Mesendoderm (in vitro differentiated cells): Measurements from ENCODE around the gene PLCB1.

Source experiments
- DNase-seq: peaks from one replicate; pipeline ENCODE4 v3.0.0; 2013
- H2AK5ac ChIP-seq: 2 replicates; pipeline ENCODE4 v1.6.1; 2013; ENCODE audit warnings: low read length, inconsistent platforms
- H2BK120ac ChIP-seq: 2 replicates; pipeline ENCODE4 v1.6.1; 2013; ENCODE audit warnings: low read depth, mild to moderate bottlenecking, low read length, moderate library complexity, mixed read lengths
- H2BK15ac ChIP-seq: replicated peaks from 2 replicates; pipeline ENCODE4 v1.6.1; 2013; ENCODE audit warnings: low read depth, mild to moderate bottlenecking, moderate library complexity
- H2BK5ac ChIP-seq: 2 replicates; pipeline ENCODE4 v1.6.1; 2013; ENCODE audit warnings: low read length, inconsistent platforms
- H3K18ac ChIP-seq: 2 replicates; pipeline ENCODE4 v1.6.1; 2013; ENCODE audit warnings: mild to moderate bottlenecking, low read length, mixed read lengths
- H3K23ac ChIP-seq: one replicate; pipeline ENCODE4 v1.6.1; 2013; ENCODE audit warnings: low read length
- H3K27ac ChIP-seq: 2 replicates; pipeline ENCODE4 v1.5.1; 2013; ENCODE audit warnings: low read depth, mild to moderate bottlenecking, inconsistent platforms, low read length, moderate library complexity
- H3K27me3 ChIP-seq: 2 replicates; pipeline ENCODE4 v1.6.1; 2013; ENCODE audit warnings: low read length, control low read depth, mild to moderate bottlenecking, inconsistent platforms; ENCODE audit not compliant: insufficient read depth, poor library complexity
- H3K36me3 ChIP-seq: 2 replicates; pipeline ENCODE4 v1.6.1; 2013; ENCODE audit warnings: low read length, inconsistent platforms; ENCODE audit not compliant: control insufficient read depth, insufficient read depth
- H3K4ac ChIP-seq: one replicate; pipeline ENCODE4 v1.6.1; 2013; ENCODE audit warnings: low read depth, mild to moderate bottlenecking, low read length, moderate library complexity
- H3K4me1 ChIP-seq: 2 replicates; pipeline ENCODE4 v1.6.1; 2013; ENCODE audit warnings: low read depth, low read length, inconsistent platforms; ENCODE audit not compliant: control insufficient read depth
- H3K4me2 ChIP-seq: 2 replicates; pipeline ENCODE4 v1.6.1; 2013; ENCODE audit warnings: low read length
- H3K4me3 ChIP-seq: 2 replicates; pipeline ENCODE4 v1.5.1; 2013; ENCODE audit warnings: mild to moderate bottlenecking, low read length
- H3K56ac ChIP-seq: one replicate; pipeline ENCODE4 v1.6.1; 2013; ENCODE audit warnings: low read length
- H3K79me1 ChIP-seq: 2 replicates; pipeline ENCODE4 v1.6.1; 2013; ENCODE audit warnings: low read length, inconsistent platforms
- H3K79me2 ChIP-seq: 2 replicates; pipeline ENCODE4 v1.6.1; 2013; ENCODE audit warnings: mild to moderate bottlenecking, low read length; ENCODE audit not compliant: control insufficient read depth, insufficient read depth
- H3K9ac ChIP-seq: 2 replicates; pipeline ENCODE4 v1.6.1; 2013; ENCODE audit warnings: low read length, inconsistent platforms
- H4K5ac ChIP-seq: one replicate; pipeline ENCODE4 v1.6.1; 2013; ENCODE audit warnings: low read length
- H4K8ac ChIP-seq: one replicate; pipeline ENCODE4 v1.6.1; 2013; ENCODE audit warnings: low read depth, mild to moderate bottlenecking, control low read depth, low read length, moderate library complexity
- WGBS: extraction: QIAGEN DNeasy Blood & Tissue Kit; methylation state at CpG from one replicate; pipeline ENCODE4 v1.1.7; 2013; ENCODE audit warnings: low lambda C conversion rate, missing lambda C conversion rate; ENCODE audit not compliant: insufficient coverage; ENCODE audit errors: extremely low coverage; 5-methylcytosine and 5-hydroxymethylcytosine counted together

PLCB1 gene

DNA sequence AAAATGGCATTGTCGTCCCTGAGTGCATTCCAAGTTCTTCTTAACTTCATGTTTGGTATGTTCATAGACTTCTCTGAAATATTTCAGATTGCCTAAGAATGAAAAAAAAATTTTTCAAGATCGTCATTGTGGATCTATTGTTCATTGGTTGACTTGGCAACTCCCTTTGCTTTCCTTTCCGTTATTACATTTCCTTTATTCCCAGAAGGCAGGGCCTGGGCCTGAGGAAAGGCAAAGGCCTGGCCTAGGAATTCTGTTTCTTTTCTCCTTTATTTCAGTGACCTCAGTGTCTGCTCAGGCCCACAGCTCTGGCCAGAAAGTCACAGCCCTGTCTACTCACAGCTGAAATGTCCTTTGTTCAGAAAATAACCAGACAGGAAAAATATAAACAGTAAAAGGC, 535.2 kb downstream of the PLCB1 start:
- Histone ChIP-seq H3K79me2 (no peaks in the 10 kb centered on the region), H2AK5ac (no peak overlapping the region), H3K4ac (no peak overlapping the region), H2BK15ac (no peak overlapping the region), H3K18ac (no peak overlapping the region), H2BK5ac (no peak overlapping the region), H3K79me1 (no peaks in the 10 kb centered on the region), H3K27ac (no peak overlapping the region), H3K4me2 (no peak overlapping the region), H3K36me3 (no peaks in the 10 kb centered on the region), H3K56ac (no peak overlapping the region), H3K4me1 (no peaks in the 10 kb centered on the region), H4K5ac (no peak overlapping the region), H4K8ac (no peak overlapping the region), H3K4me3 (no peak overlapping the region), H3K27me3 (no peaks in the 10 kb centered on the region), H3K23ac (no peak overlapping the region), H3K9ac (no peak overlapping the region), H2BK120ac (no peak overlapping the region)
- no CpG with 5 or more reads among the region's 3 CpGs for WGBS
- no peak for DNase-seq

DNA sequence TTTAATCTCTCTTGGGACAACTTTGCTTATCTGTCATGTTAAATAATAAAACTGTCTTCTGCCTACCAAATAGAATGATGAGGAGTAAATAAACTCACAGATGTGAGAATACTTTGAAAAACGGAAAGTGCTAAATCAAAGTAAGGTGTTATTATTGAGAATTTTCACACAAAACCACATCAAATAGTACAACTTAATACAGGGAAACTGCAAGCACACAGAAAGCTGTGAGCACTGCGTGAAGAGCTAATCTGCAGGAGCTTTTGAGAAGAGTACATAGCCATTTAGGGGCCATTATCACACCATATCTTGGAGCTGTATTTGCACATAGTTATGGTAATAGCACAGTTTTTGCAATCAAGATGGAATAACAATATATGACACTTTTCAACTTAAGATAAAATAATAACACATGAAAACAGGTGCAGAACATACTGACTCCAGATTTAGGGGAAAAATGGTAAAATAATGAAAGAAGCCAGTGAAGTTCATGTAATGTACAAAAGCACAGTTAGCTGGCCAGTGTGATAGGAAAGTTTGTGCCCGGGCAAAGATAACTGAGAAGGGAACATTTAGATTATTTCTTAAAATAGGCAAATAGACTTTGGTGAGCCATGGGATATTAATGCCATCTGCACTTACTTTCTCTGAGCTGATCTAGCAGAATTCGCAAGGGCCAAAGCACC, 538.3 kb downstream of the PLCB1 start:
- H2AK5ac ChIP-seq, result no peak overlapping the region

DNA sequence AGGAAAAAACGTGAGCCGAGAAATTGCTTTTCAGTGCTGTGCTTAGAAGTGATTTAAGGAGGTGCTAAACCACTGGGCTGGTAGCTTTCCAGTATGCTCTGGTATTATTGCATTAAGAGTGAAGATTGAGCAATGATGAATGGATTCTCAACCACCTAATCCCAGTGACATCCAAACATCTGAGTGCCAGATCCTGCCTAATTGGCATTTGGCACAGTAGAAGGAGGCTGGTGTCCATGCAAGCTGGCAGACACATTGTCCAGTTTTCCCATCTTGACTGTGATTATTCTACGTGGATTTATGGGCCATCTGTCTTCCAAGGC, 538.8 kb downstream of the PLCB1 start:
- no peaks in the 10 kb centered on the region for H3K36me3 ChIP-seq
- H2BK5ac ChIP-seq, result no peak overlapping the region
- no peak overlapping the region for H2AK5ac ChIP-seq
- no peak overlapping the region for H3K9ac ChIP-seq
- no peak overlapping the region for H3K4me2 ChIP-seq
- no peak overlapping the region for H3K56ac ChIP-seq
- no peak overlapping the region for H2BK15ac ChIP-seq
- no peaks in the 10 kb centered on the region for H3K79me2 ChIP-seq
- H4K5ac ChIP-seq, result no peak overlapping the region
- H3K27ac ChIP-seq, result no peak overlapping the region
- no CpG with 5 or more reads among the region's 3 CpGs for WGBS
- H3K18ac ChIP-seq, result no peak overlapping the region
- no peak overlapping the region for H4K8ac ChIP-seq
- no peaks in the 10 kb centered on the region for H3K4me1 ChIP-seq
- no peak for DNase-seq
- no peaks in the 10 kb centered on the region for H3K79me1 ChIP-seq
- no peak overlapping the region for H3K4ac ChIP-seq
- H3K23ac ChIP-seq, result no peak overlapping the region
- H3K27me3 ChIP-seq, result no peaks in the 10 kb centered on the region
- no peak overlapping the region for H3K4me3 ChIP-seq
- no peak overlapping the region for H2BK120ac ChIP-seq

More for the DNA sequence above, 538.3 kb downstream of the PLCB1 start:
- no peak overlapping the region for H2BK120ac ChIP-seq
- no peak overlapping the region for H3K4ac ChIP-seq
- H3K79me1 ChIP-seq, result no peaks in the 10 kb centered on the region
- no peak overlapping the region for H3K4me3 ChIP-seq
- no peaks in the 10 kb centered on the region for H3K79me2 ChIP-seq
- no peak overlapping the region for H2BK5ac ChIP-seq
- no peaks in the 10 kb centered on the region for H3K4me1 ChIP-seq
- no peak overlapping the region for H2BK15ac ChIP-seq
- no peak overlapping the region for H3K27ac ChIP-seq
- no peak overlapping the region for H3K9ac ChIP-seq
- no CpG with 5 or more reads among the region's 4 CpGs for WGBS
- no peak overlapping the region for H3K23ac ChIP-seq
- no peak overlapping the region for H3K4me2 ChIP-seq
- H3K27me3 ChIP-seq, result no peaks in the 10 kb centered on the region
- no peaks in the 10 kb centered on the region for H3K36me3 ChIP-seq
- H4K8ac ChIP-seq, result no peak overlapping the region
- no peak for DNase-seq
- no peak overlapping the region for H4K5ac ChIP-seq
- H3K18ac ChIP-seq, result no peak overlapping the region
- H3K56ac ChIP-seq, result no peak overlapping the region

DNA sequence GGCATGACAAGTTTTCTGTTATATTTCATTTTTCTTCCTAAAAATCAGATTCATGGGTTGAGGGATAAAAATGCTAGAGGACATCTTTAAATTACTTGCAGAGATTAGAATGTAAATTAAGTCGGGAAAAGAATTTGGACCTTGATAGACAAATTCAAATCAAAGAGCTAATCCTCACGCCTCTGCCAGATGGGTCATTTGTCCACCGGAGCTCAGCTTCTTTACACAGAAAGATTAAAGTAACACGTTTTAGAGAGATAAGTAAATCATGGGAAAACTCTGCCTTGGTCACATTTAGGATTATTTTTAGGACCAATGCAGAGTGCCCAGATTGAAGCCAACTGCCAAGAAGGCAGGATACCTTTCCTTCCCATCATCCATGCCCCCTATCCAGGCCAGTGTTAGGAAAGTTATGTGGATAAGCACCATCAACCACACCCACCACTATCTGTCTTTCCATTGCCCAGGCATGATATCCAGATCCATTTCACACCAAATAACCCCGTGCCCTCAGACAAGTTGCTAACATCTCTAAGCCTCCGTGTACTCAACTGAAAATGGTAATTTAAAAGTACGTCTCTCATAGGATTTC, 539.4 kb downstream of the PLCB1 start:
- Histone ChIP-seq H3K79me2 (no peaks in the 10 kb centered on the region), H2BK15ac (no peak overlapping the region), H4K8ac (no peak overlapping the region), H3K4me2 (no peak overlapping the region), H4K5ac (no peak overlapping the region), H3K4me3 (no peak overlapping the region), H2BK5ac (no peak overlapping the region), H2AK5ac (no peak overlapping the region), H3K9ac (no peak overlapping the region), H3K18ac (no peak overlapping the region), H3K4ac (no peak overlapping the region), H3K56ac (no peak overlapping the region), H3K23ac (no peak overlapping the region), H3K4me1 (no peaks in the 10 kb centered on the region), H3K36me3 (no peaks in the 10 kb centered on the region), H3K27ac (no peak overlapping the region), H2BK120ac (no peak overlapping the region), H3K79me1 (no peaks in the 10 kb centered on the region), H3K27me3 (no peaks in the 10 kb centered on the region)
- WGBS, result no CpG with 5 or more reads among the region's 7 CpGs
- DNase-seq, result peak; percentile 39

DNA sequence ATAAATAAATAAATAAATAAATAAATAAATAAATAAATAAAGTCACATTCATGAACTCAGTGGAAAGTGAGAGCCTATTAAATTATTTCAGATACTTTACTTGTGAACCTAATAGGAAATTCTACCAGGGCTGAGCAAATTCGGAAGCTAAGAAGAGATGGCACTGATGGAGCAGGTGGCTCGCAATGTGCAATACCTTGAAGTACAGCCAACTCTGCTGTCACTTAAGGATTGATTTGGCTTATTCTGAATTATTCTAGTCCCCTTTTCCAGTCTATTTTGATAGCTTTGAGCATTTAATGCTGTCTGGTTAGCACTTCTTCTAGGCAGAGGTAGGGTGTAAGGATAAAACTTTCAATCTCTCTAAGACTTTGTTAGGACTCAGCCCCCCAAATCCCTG, 541.0 kb downstream of the PLCB1 start:
- Histone ChIP-seq H4K8ac (no peak overlapping the region), H3K27me3 (no peaks in the 10 kb centered on the region), H3K4me1 (no peaks in the 10 kb centered on the region), H3K18ac (no peak overlapping the region), H3K4ac (no peak overlapping the region), H2AK5ac (no peak overlapping the region), H4K5ac (no peak overlapping the region), H2BK5ac (no peak overlapping the region), H3K36me3 (no peaks in the 10 kb centered on the region), H3K9ac (no peak overlapping the region), H3K4me3 (no peak overlapping the region), H3K27ac (no peak overlapping the region), H3K4me2 (no peak overlapping the region), H3K79me1 (no peaks in the 10 kb centered on the region), H3K79me2 (no peaks in the 10 kb centered on the region), H3K56ac (no peak overlapping the region), H2BK120ac (no peak overlapping the region), H3K23ac (no peak overlapping the region), H2BK15ac (no peak overlapping the region)
- no peak for DNase-seq
- WGBS, result no CpG with 5 or more reads among the region's 2 CpGs

DNA sequence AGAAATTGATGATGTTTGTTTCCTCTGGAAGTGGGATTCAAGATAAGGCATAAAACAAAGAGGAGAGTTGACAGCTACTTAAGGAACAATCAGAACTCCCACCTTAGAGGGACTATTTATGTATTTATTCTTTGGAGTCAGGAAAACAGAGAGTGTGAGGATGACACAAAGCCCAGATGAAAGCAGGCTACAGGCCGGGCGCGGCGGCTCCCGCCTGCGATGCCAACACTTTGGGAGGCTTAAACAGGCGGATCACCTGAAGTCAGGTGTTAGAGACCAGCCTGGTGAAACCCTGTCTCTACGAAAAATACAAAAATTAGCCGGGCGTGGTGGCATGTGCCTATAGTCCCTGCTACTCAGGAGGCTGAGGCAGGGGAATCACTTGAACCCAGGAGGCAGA, 543.8 kb downstream of the PLCB1 start:
- no peak overlapping the region for H3K27ac ChIP-seq
- no peak overlapping the region for H2BK120ac ChIP-seq
- H2BK15ac ChIP-seq, result no peak overlapping the region
- H2BK5ac ChIP-seq, result no peak overlapping the region
- H3K4ac ChIP-seq, result no peak overlapping the region
- H3K4me2 ChIP-seq, result no peak overlapping the region
- no peaks in the 10 kb centered on the region for H3K79me2 ChIP-seq
- no peak overlapping the region for H4K8ac ChIP-seq
- no peak overlapping the region for H3K23ac ChIP-seq
- H3K27me3 ChIP-seq, result no peaks in the 10 kb centered on the region
- no peaks in the 10 kb centered on the region for H3K4me1 ChIP-seq
- no peak overlapping the region for H3K4me3 ChIP-seq
- DNase-seq, result no peak
- no peaks in the 10 kb centered on the region for H3K36me3 ChIP-seq
- no peak overlapping the region for H3K56ac ChIP-seq
- no peaks in the 10 kb centered on the region for H3K79me1 ChIP-seq
- no CpG with 5 or more reads among the region's 10 CpGs for WGBS
- H3K9ac ChIP-seq, result no peak overlapping the region
- no peak overlapping the region for H4K5ac ChIP-seq
- no peak overlapping the region for H3K18ac ChIP-seq
- no peak overlapping the region for H2AK5ac ChIP-seq
